GM21737 (cell line): Measurements from ENCODE around the gene IGF1R.
"Not testable (repeated sequence)": the region's sequence is repeated elsewhere in the genome, so short reads cannot be mapped to it uniquely, and the experiment has no call there.

Experiments
- ATAC-seq: cut with Tn5 transposase; IDR thresholded peaks from one replicate; pipeline ENCODE4 v1.9.1; 2021; ENCODE audit warnings: mild to moderate bottlenecking, moderate library complexity; ENCODE audit not compliant: unreplicated experiment

The IGF1R gene

DNA sequence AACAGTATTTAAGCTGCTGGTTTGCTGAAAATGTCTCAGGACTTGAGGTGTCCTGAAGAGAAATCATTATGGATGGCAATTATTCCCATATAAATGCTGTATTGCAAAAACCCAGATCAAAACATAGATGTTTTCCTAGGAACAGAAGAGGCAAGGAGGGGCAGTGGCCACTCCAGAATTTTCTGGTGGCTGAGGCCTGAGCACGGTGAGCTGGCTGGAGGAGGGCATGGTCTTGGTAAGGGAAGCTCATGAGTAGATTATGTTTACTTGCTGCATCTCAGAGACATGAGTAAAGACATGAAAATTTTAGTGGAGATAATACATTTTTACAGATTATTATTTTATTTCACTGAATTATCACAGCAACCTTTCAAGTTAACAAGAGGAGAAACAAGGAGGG lies 328.2 kb downstream of the IGF1R start:
- no peak for ATAC-seq

DNA sequence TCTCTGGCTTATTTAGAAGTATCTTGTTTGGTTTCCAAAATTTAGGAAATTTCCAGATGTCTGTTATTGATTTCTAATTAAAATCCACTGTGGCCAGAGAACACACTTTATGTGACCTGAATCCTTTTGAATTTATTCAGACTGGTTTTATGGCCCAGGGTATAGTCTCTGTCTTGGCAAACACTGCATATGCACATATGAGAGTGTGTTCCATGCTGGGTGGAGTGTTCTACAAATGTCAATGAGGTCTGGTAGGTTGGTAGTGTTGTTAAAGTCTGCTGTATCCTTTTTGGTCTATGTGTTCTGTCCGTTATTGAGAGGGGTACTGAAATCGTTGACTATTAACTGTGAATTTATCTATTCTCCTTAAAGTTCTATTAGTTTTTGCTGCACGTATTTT lies 329.1 kb downstream of the IGF1R start:
- ATAC-seq = no peak

DNA sequence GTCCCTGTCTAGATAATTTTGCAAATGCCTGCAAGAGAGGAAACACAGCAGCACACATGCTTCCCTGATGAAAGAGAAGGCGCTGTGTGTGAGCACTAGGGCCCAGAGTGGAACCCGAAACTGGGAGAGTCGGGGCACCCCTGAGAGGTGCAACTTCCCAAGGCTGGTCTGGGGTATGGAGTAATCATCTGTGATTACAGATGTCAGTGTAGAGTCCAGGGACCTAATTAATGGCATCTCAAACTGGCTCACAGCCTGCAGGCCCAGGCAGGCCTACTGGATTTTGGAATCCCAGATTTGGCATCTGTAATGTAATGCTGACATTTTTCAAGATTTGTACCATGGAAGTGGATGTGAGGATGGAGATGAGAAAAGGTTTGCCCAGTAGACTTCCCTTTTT lies 329.8 kb downstream of the IGF1R start:
- no peak for ATAC-seq

DNA sequence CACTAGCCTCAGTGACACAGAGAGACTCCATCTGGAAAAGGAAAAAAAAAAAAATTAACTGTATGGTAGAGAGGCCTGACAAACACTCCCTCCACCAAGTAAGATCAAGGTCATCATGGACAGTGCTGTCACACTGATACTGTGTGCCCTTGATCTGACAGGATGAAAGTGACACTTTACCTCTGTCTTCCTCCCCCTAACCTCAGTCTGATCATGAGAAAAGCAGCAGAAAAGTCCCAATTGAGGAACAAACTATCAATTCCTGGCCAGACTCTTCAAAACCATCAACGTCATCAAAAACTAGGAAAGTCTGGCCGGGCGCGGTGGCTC lies 332.5 kb downstream of the IGF1R start:
- no peak for ATAC-seq

DNA sequence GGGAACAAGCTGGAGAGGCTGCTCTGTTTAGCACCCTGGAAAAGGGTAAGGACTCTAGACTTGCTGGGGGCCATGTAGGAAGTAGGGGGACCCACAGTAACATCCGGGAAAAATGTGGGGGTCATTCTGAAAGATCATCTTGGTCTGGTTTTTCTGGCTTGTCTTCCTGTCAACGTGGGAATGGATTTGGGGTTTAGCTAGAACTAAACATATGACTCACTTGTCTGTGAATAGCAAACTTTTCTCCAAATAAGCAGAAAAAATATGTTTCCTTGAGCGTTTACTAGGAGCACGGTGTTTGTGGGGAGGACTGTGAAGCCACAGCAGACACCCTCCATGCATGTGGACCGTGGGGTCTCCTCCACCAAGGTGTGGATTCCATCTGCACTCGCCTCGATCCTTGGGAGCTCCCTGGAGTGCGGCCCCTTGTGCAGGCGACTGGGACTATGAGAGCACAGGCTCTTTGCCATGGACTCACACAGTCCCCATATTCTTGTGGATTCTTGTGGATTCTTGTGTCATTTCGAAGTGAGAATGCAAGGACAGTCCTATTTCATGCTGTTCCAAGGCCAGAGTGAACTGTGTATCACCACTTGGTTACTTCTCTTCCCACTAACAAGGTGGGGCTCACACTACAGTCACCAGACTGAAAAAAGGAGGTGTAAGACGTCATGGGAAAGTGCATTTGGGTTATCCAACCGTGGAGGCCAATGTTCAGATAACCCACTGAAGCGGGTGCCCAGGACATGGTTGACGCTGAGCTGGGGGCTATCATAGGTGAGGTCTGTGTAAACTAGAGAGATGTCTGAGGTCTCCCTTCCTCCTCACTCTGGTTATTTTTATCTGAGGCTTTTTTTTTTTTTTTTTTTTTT lies 333.7 kb downstream of the IGF1R start:
- ATAC-seq = no peak

DNA sequence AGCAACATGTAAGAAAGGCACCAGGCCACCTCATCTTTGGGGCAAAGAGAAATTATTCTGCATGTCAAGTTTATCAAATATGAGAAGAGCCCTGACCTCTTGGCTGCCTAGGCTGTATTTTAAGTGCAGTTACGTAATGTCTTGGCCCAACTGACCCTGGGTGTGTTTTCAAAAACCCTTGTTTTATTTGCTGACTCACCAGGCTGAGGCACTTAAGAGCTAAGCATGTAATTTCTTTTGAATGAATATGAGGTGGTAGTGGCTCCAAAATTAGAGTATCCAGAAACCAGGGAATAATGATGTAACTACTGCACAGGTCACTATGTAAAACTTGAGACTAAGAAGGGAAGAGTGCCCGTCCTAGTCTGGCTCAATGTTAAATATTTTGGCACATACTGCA lies 335.0 kb downstream of the IGF1R start:
- no peak for ATAC-seq

DNA sequence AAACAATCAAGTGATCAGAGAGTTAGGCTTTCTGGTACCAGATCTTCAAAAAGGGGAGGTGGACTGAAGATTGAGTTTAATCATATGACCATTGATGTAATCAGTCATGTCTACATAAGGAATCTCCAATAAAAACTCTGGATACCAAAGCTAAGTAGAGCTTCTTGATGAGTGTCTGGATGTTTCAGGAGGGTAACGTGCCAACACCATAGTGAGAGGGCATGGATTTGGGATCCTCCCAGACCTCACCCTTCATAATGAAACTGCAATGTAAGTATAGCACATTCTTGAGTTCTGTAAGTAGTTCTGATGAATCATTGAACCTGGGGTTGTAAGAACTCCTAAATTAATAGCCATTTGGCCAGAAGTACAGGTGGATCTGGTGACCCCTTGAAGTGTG lies 337.9 kb downstream of the IGF1R start:
- ATAC-seq = no peak

DNA sequence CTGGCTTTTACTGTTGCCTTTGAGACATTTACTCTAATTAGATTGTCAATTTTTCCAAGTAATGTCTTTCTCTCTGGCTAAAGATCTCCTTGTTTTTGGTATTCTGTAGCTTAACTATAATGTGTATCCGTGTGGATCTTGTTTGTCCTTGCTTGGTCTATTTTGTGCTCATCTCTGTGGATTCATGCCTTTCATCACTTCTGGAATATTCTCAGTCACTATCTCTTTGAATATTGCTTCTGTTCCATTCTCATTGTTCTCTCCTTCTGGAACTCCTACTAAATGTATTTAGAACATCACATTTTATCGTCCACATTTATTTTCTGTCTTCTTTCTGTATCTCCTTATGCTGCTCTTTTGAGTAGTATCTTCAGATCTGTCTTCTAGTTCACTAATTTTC lies 346.6 kb downstream of the IGF1R start:
- ATAC-seq = no peak

DNA sequence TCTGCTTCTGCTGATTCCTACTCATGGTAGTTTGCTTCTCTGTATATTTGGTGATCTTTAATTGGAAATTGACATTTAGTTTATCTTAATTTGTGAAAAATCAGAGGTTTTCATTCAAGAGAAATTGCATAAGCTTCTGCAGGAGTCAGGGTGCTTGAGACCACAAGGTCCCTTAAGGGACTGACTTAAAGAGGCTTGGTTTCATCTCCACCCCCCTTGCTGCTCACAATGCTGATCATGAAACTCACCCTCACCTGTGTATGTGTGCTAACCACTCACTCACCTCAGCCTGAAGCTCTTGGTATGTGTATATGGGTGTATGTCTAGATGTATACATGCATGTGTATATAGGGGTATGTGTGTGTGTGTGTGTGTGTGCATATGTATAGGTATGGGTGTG lies 347.8 kb downstream of the IGF1R start:
- no peak for ATAC-seq

DNA sequence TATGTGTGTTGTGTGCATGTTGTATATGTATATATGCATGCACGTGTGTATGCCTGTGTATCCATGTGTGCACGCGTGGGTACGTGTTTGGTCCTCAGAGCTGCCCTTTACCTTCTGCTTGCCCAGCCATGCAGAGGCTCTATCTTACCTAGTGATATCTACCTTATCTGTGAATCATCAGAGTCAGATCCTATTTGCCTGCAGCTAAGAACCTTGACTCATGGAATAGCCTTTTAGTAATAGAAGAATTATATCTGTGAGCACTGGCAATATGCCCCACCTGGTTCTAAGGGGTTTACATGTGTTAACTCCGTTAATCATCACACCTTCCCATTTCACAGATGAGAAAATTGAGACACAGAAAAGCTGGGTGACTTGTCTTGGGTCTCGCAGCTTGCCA lies 348.3 kb downstream of the IGF1R start:
- ATAC-seq = no peak

DNA sequence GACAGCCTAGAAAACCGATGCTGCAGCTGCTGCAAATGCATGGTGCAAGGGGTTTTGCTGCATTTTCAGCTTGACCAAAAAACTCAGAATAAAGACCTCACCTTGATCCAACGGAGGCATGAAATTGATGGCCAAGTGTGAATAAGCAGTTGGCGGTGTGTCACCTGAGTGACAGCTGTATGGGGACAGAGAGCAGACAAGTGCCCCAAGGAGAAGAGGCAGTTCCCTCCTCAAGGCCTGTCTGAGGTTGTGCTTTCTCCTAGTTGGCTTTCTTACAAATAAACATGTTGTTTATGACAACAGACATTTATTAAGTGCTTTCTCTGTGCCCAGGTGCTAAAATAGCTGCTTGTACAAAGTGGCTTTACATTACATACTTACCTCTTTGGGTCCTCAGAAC lies 349.0 kb downstream of the IGF1R start:
- no peak for ATAC-seq

DNA sequence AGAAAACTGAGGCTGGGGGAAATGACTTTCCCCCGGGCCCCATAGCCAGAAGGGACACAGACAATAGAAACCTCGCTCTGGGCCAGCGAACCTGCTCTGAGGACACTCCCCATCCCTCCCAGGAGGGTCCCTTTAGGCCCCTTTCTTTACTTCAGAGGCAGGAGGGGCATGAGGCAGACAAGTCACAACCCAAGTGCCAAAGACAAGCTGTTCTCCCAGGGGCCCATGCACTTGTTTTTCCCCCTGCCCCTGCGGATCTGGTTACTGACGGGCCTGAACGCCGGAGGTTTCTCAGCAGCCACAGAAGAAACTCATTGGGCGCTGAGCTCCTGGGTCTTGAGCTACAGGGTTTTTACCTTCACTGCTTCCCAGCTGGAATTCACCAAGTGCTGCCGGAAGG lies 349.4 kb downstream of the IGF1R start:
- ATAC-seq = no peak

DNA sequence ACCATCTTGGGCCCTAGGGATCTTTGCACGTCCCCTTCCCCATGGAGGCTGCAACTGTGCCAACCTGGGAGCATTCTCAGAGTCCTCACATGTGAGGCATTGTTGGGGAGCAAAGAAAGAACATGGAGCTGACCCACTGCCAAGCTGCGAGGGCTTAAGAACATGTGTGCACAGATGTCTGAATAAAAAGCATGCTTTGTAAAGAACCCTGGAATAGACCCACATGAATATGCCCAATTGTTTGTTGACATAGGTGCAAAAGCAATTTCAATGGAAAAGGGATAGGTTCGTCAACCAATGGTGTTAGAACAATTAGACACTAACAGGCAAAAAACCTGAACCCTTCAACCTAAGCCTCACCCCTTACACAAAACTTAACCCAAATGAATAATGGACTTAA lies 349.9 kb downstream of the IGF1R start:
- ATAC-seq = no peak

DNA sequence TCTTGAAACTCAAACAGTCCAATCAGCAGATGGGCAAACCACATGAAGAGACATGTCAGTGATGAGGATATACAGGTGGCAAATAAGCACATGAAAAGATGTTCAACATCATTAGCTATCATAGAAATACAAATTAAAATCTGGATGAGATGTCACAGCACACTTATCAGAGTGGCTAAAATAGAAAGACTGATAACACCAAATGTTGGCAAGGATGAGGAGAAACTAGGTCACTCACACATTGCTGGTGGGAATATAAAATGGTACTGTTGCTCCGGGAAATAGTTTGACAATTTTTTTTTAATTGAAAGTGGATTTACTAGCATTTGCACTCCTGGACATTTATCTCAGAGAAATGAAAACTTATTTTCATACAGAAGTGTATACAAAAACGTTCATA lies 350.9 kb downstream of the IGF1R start:
- no peak for ATAC-seq

DNA sequence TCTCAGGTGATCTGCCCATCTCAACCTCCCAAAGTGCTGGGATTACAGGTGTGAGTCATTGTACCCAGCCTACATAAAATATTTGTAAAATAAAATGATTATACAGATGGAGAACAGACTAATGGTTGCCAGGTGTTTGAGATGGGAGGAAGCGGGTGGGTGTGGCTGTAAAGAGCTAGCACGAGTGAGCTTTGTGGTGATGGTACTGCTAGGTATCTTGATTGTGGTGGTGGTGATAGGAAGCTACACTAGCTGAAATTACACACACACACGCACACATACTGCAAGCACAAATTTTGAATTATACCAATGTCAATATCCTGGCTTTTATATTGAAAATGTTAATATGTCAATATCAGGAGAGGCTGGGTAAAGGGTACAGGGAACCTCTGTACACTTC lies 353.9 kb downstream of the IGF1R start:
- no peak for ATAC-seq

DNA sequence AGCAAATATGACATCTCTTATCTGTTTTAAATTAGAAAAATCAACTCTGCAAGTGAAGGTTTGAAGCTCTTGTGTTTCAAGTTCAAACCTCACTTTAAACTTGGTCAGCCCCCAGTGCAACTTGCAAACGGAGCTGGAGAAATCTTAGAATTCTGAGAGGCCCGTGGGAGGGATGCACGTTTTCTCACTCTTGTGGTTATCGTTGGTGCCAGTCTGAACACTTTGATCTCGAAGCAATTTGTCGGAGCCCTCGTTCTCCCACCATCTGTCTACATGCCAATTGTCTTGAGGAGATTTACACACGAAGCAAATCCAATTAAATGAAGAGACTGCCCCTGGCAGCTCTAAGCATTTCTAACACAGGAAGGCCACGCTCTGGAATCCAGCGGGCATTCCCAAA lies 355.0 kb downstream of the IGF1R start:
- ATAC-seq = not testable (repeated sequence)

DNA sequence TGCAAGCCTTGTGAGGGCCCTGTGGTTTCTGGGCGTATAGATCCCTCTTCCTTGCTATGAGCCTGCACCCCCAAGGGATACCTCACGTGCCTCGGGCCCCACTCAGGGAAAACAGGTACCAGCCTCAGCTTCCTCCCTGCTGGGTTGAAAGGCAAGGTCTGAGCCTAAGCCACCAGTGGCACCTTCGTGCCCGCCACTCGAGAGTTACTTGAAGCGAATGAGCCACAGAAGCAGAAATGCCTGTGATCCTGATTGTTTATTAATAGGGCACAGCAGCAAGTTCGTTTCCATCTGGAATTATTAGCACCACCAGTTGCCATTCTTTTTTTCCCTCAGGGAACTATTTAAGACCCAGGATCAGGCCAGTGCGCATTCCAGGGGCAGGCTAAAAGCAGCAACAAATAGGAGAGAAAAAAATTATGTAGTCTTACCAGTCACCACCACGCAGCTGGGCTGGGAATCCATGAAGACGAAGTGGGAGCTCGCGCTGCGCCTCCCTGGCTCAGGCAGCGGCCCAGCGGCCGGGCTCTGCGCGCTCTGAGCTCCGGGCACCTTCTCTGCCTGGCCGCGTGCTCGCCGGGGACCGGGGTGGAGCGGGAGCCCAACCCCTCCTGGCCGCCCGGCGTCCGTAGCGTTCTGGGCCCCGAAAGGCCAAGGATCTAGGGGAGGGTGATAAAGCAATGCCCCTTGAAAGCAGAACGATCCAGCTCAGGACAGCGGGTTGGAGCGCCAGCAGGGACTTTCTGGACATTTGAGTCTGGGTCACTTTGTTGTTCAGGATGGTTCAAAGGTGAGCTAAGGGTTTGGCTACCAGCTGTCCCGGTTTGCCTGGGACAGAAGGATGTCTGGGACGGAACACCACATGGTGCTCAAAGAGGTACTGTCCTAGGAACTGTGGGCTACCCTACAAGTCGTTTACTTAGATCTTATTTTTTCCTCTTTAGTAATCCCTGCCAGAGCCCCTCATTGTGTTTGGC lies 356.9 kb downstream of the IGF1R start:
- not testable (repeated sequence) for ATAC-seq

DNA sequence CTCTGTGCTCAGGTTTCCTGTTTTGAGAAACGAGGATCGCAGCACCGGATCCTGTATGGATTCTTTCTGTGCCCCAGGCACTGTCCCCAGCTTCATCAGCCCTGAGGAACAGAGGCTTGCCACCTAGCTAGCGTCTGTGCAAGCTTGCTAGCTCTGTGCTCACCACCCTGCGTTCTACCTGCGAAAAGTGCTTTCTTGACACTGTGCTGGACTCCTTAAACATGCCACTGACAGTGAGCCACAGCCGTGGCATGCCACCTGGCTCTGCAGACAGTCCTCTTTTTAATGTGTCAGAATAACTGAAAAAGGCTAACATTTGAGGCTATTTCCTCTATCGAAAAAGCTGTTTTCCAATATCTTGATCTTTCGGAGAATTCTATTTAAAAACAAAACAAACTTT lies 357.8 kb downstream of the IGF1R start:
- no peak for ATAC-seq

DNA sequence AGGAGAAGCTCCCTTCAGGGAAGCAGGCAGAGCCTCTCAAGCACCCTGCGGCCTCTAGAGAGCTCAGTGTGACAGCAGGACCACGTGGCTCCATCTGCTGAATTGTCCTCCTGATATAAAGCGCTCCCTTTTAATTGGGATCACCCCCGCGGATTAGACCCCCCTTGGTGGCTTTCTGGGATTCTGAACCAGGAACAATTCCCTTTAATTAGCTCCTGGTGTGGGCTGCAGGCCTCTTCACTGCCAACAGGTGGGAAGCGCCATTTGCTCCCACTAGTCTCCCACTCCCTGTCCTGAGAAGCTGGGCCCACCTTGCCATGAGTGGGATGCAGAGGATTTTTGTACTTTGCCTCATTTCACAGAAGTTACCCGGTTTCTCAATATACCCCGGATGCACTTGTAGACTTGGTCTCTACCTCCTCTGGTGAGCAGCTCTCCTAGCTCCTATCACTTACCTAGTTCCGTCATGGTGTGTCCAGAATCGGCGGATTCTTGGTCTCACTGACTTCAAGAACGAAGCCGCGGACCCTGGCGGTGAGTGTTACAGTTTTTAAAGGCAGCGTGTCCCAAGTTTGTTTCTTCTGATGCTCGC lies 358.7 kb downstream of the IGF1R start:
- no peak for ATAC-seq

DNA sequence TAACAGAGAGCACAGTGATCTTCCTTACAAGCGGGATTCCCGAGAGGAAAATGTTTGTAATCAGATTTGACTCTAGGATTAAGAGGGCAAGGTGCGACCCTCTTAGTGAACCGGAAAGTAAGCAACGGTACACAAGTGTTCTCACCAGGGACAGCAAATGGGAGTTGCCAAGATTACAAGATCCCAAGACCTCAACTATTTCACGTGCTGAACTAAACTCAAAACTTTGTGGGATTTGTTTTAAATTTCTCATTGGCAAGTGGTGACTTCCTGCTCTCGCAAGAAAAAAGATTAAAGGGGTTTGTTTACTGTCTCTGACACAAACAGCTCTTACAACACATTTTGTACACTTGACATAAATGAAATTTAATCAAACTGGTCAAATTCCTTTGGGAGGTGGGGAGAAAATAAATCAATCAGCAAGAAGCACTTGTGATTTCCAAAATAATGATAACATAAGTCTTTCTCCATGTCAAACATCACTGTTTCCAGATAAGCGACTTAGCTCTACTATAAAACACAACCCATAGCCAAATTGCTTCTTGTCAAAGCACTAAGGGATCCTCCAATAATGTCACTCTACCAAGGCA lies 361.5 kb downstream of the IGF1R start:
- no peak for ATAC-seq

DNA sequence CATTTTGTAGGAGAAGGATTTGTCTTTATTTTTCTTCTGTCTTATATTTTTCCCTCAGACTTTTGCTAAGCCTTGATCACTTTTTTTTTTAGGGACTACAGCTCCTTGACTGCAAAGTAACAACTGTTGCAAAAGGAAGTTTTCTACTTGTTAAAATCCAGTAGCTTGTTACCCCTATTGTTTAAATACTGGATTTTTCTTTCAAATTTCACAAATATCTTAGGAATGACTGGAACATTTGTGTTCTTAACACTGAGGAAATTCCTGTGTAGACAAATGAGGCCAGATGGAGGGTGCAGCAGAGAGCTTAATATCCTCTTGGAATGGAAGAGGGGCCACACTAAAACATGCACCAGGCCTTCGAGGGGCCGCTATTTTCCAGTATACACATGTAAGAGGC lies 362.4 kb downstream of the IGF1R start:
- ATAC-seq = no peak
